T47D (cell line): ENCODE measurements around the gene AMIGO1.

ENCODE experiments used
- DNase-seq, 2 experiments: peaks; one replicate each; pipeline versions ENCODE4 v3.0.0 to v3.0.0-alpha.2; 2011 to 2012; ENCODE audit warnings: low read depth in 1 of 2, low spot score in 1 of 2
- JUND ChIP-seq: IDR thresholded peaks from 2 replicates; pipeline ENCODE4 v1.6.1; 2012; ENCODE audit warnings: low read depth
- in situ Hi-C: cut with HindIII; loops from 2 replicates; pipeline ENCODE4 v1.10.0; 2016; ENCODE audit warnings: low sequenced_read_pairs, low pct_unique_long_range_greater_than_20kb

AMIGO1 gene

DNA sequence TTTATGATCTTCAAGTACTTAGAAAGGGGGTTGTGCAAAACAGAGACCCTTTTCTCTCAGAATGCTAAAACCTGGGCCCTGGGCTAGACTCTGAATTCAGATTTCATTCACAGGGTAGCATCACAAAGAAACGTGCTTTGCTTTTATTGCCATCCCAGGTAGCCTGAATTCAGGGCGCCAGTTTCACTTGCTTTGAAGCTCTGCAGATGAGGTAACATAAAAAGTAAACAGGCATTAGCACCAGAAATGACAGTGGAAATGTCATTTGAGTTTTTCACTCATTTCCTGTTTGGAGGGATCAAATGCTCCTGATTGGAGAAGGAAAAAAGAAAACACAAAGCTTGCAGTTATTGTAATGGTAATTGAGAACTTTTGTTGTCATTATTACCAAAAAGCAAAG, 40.6 kb downstream of the AMIGO1 start:
- no peak for TF ChIP-seq JUND
- DNase-seq, result no peak
- in situ Hi-C loops, result no loop called here

GRCh38 chr1:109468061-109468460, 41.5 kb downstream of the AMIGO1 start:
- in situ Hi-C loops, result no loop called here
- DNase-seq, result no peak
- no peak for TF ChIP-seq JUND

- in situ Hi-C loops, result no loop called here
- DNase-seq, result no peak
- no peak for TF ChIP-seq JUND
Measured at GRCh38 chr1:109467301-109467777, 42.2 kb downstream of the AMIGO1 start.

GRCh38 chr1:109466452-109467300, 42.9 kb downstream of the AMIGO1 start, which contains the start of gene SYPL2:
TSS of gene SYPL2 (plus strand) at chr1:109466546. CDS start at chr1:109466844, 298 bp downstream.
- DNase-seq, result peak; percentile 24 to 55
- TF ChIP-seq JUND, result no peak
- in situ Hi-C loops, result no loop called here

- peak in 1 of 2 experiments; percentile 19 for DNase-seq
- no peak for TF ChIP-seq JUND
- in situ Hi-C loops, result no loop called here
Measured at GRCh38 chr1:109466125-109466451, 43.4 kb downstream of the AMIGO1 start.

GRCh38 chr1:109457819-109458218, 51.7 kb downstream of the AMIGO1 start:
- DNase-seq, result no peak
- in situ Hi-C loops, result no loop called here

DNA sequence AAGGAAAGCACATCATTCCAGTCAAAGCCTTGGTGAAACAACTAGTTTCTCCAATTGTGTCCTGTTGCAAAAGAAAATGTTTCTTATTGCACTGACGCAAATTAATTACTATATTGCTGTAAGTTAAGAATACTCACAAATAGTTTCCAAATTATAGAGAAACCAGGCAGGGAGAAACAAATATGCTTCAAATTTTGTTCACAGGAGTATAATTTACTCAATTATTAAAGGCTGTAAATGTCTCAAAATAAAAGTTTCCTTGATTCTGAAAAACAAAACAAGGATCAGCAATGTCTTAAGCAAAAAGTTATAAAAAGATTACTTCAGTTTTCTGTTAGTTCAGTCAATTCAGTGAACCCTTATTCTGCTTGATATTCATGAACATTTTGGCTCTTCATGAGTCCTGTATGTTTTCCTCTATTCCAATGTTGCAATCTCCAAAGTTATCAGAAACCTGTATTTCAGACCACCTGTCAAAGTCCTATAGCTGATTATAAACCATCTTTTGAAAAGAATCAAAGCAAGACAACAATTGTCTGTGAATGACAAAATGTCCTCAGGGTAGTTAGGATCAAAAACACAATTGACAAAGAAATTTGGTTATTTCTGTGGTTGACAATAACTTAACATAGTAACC, 54.9 kb downstream of the AMIGO1 start:
- DNase-seq, result no peak
- in situ Hi-C loops, result no loop called here
- TF ChIP-seq JUND, result no peak

More at GRCh38 chr1:109457819-109458218, 51.7 kb downstream of the AMIGO1 start:
- TF ChIP-seq JUND, result no peak
